Neuronal stem cell (in vitro differentiated cells): ENCODE measurements around the gene SLC22A9. TPM values are rescaled to one million over a fixed set of nuclear protein-coding genes. Genes with fewer than 3 reads are reported as not detected.
"Not testable (repeated sequence)": the region's sequence is repeated elsewhere in the genome, so short reads cannot be mapped to it uniquely, and the experiment has no call there.

Experiments used
- DNase-seq: peaks from one replicate; pipeline ENCODE4 v3.0.0-alpha.2; 2013; ENCODE audit warnings: low spot score
- H2AFZ ChIP-seq: one replicate; pipeline ENCODE4 v1.6.1; 2013; ENCODE audit warnings: mild to moderate bottlenecking, low read length, inconsistent platforms
- H2AK5ac ChIP-seq: 2 replicates; pipeline ENCODE4 v1.6.1; 2013; ENCODE audit warnings: low read depth, mild to moderate bottlenecking, inconsistent platforms, low read length, moderate library complexity, mixed read lengths
- H2BK120ac ChIP-seq: 2 replicates; pipeline ENCODE4 v1.6.1; 2013; ENCODE audit warnings: low read depth, mild to moderate bottlenecking, inconsistent platforms, low read length, moderate library complexity, mixed read lengths
- H2BK12ac ChIP-seq: one replicate; pipeline ENCODE4 v1.6.1; 2013; ENCODE audit warnings: low read length, inconsistent platforms
- H2BK15ac ChIP-seq: 2 replicates; pipeline ENCODE4 v1.6.1; 2013; ENCODE audit warnings: mild to moderate bottlenecking, low read length, inconsistent platforms, mixed read lengths
- H2BK5ac ChIP-seq: one replicate; pipeline ENCODE4 v1.6.1; 2013; ENCODE audit warnings: inconsistent platforms, mild to moderate bottlenecking, low read length, moderate library complexity
- H3K14ac ChIP-seq: one replicate; pipeline ENCODE4 v1.6.1; 2013; ENCODE audit warnings: low read length, inconsistent platforms
- H3K18ac ChIP-seq: 2 replicates; pipeline ENCODE4 v1.6.1; 2013; ENCODE audit warnings: low read length, inconsistent platforms
- H3K23ac ChIP-seq: 2 replicates; pipeline ENCODE4 v1.6.1; 2013; ENCODE audit warnings: low read depth, mild to moderate bottlenecking, mixed read lengths, low read length, inconsistent platforms; ENCODE audit not compliant: poor library complexity
- H3K27ac ChIP-seq: replicated peaks from 3 replicates; pipeline ENCODE4 v1.5.1; 2013; ENCODE audit warnings: low read length, inconsistent platforms
- H3K27me3 ChIP-seq, 3 experiments: 2 replicates each; pipeline ENCODE4 v1.6.1; 2013; ENCODE audit warnings: low read length in 3 of 3, mild to moderate bottlenecking in 2 of 3, inconsistent platforms in 1 of 3, low read depth in 1 of 3, mixed read lengths in 1 of 3, moderate library complexity in 1 of 3; ENCODE audit not compliant: control insufficient read depth in 3 of 3, insufficient read depth in 3 of 3
- H3K36me3 ChIP-seq, 2 donors: replicated peaks in 1 of 2; 2 replicates each; pipeline ENCODE4 v1.6.1; 2013; ENCODE audit warnings: low read length in 2 of 2; ENCODE audit not compliant: control insufficient read depth in 2 of 2, insufficient read depth in 2 of 2
- H3K4ac ChIP-seq: 2 replicates; pipeline ENCODE4 v1.6.1; 2013; ENCODE audit warnings: inconsistent platforms, mild to moderate bottlenecking, low read length, moderate library complexity
- H3K4me1 ChIP-seq, 2 donors: 1 replicate in 1 of 2; 2 replicates in 1 of 2; pipeline ENCODE4 v1.6.1; 2013; ENCODE audit warnings: low read length in 2 of 2, low read depth in 1 of 2; ENCODE audit not compliant: control insufficient read depth in 2 of 2, insufficient read depth in 1 of 2
- H3K4me2 ChIP-seq: one replicate; pipeline ENCODE4 v1.6.1; 2013; ENCODE audit warnings: mild to moderate bottlenecking, low read length, inconsistent platforms; ENCODE audit not compliant: insufficient read depth, poor library complexity, severe bottlenecking
- H3K4me3 ChIP-seq, 2 donors: 2 replicates each; pipeline ENCODE4 v1.5.1; 2013; ENCODE audit warnings: low read length in 2 of 2, mild to moderate bottlenecking in 2 of 2, inconsistent platforms in 1 of 2, moderate library complexity in 1 of 2
- H3K79me1 ChIP-seq: one replicate; pipeline ENCODE4 v1.6.1; 2013; ENCODE audit warnings: low read depth, mild to moderate bottlenecking, inconsistent platforms, low read length, moderate library complexity
- H3K9ac ChIP-seq: one replicate; pipeline ENCODE4 v1.6.1; 2013; ENCODE audit warnings: mild to moderate bottlenecking, low read depth, low read length, inconsistent platforms; ENCODE audit not compliant: poor library complexity
- H3K9me3 ChIP-seq, 2 donors: replicated peaks in 1 of 2; 2 replicates each; pipeline versions ENCODE3 to v1.6.1; 2013; ENCODE audit warnings: low read length in 2 of 2, mild to moderate bottlenecking in 2 of 2, inconsistent platforms in 1 of 2, low read depth in 1 of 2, mixed read lengths in 1 of 2, moderate library complexity in 1 of 2; ENCODE audit not compliant: control insufficient read depth in 2 of 2, insufficient read depth in 1 of 2
- H4K8ac ChIP-seq: one replicate; pipeline ENCODE4 v1.6.1; 2013; ENCODE audit warnings: low read depth, mild to moderate bottlenecking, inconsistent platforms, low read length, moderate library complexity
- H4K91ac ChIP-seq: one replicate; pipeline ENCODE4 v1.6.1; 2013; ENCODE audit warnings: low read length, low read depth, mild to moderate bottlenecking, inconsistent platforms; ENCODE audit not compliant: poor library complexity
- WGBS, 2 donors: extraction: QIAGEN DNeasy Blood & Tissue Kit; methylation state at CpG; one replicate each; pipeline ENCODE4 v1.1.7; 2013; ENCODE audit warnings: missing lambda C conversion rate in 2 of 2, mixed read lengths in 1 of 2; ENCODE audit not compliant: insufficient read length in 2 of 2, insufficient replicate concordance in 1 of 2; ENCODE audit errors: extremely low coverage in 2 of 2; 5-methylcytosine and 5-hydroxymethylcytosine counted together
- polyA plus RNA-seq, 2 experiments: library from polyadenylated mRNA; stranded (reverse); fragments of 200-250 nt; gene quantifications; one replicate each; pipeline ENCODE4 v1.2.3, GENCODE V29; 2013

The SLC22A9 gene
- not detected for polyA plus RNA-seq (2013, experiment 1 of 2)
- polyA plus RNA-seq (2013, experiment 2 of 2): not detected

- H3K14ac ChIP-seq: no peak within 1 kb of the TSS
- H3K9ac ChIP-seq: no peak within 1 kb of the TSS
- H2BK120ac ChIP-seq: no peak within 1 kb of the TSS
- no peaks in the 10 kb centered on the region for H3K79me1 ChIP-seq
- no peak within 1 kb of the TSS for H4K8ac ChIP-seq
- H3K27me3 ChIP-seq: no peaks in the 10 kb centered on the region
- H2AK5ac ChIP-seq: no peak within 1 kb of the TSS
- no peak within 1 kb of the TSS for H3K18ac ChIP-seq
- no peak within 1 kb of the TSS for H4K91ac ChIP-seq
- H3K36me3 ChIP-seq: no peaks in the 10 kb centered on the region
- DNase-seq: no peak
- H2BK15ac ChIP-seq: no peak within 1 kb of the TSS
- no peak within 1 kb of the TSS for H3K4me2 ChIP-seq
- WGBS, 2 donors: no CpG with 5 or more reads among the region's 10 CpGs
- H3K23ac ChIP-seq: no peak within 1 kb of the TSS
- H2BK12ac ChIP-seq: no peak within 1 kb of the TSS
- no peak within 1 kb of the TSS for H2AFZ ChIP-seq
- no peak within 1 kb of the TSS for H2BK5ac ChIP-seq
- H3K4ac ChIP-seq: no peak within 1 kb of the TSS
- H3K4me3 ChIP-seq: no peak within 1 kb of the TSS
- no peaks in the 10 kb centered on the region for H3K4me1 ChIP-seq
- no peaks in the 10 kb centered on the region for H3K9me3 ChIP-seq
- H3K27ac ChIP-seq: no peak within 1 kb of the TSS
Measured at GRCh38 chr11:63369165-63369970, at the start of gene SLC22A9. SLC22A9 (plus strand) TSS chr11:63369785; CDS start chr11:63370057, 272 bp downstream.

DNA sequence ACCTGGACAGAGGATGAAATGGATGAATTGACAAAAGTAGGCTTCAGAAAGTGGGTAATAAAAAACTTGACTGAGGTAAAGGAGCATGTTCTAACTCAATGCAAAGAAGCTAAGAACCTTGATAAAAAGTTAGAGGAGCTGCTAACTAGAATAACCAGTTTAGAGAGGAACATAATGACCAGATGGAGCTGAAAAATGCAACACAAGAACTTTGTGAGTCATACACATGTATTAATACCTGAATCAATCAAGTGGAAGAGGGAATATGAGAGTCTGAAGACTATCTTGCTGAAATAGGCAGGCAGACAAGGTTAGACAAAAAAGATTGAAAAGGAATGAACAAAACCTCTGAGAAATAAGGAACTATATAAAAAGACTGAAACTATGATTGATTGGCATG, 47.9 kb upstream of the SLC22A9 start:
- Histone ChIP-seq H2BK12ac (no peak overlapping the region), H3K4me1 (no peaks in the 10 kb centered on the region), H3K4me3 (no peak overlapping the region), H4K8ac (no peak overlapping the region), H4K91ac (no peak overlapping the region), H2AFZ (no peak overlapping the region), H3K18ac (no peak overlapping the region), H2BK5ac (no peak overlapping the region), H2AK5ac (no peak overlapping the region), H3K27ac (no peak overlapping the region), H3K9me3 (no peaks in the 10 kb centered on the region), H3K79me1 (no peaks in the 10 kb centered on the region), H3K23ac (no peak overlapping the region), H3K4me2 (no peak overlapping the region), H3K9ac (no peak overlapping the region), H2BK120ac (no peak overlapping the region), H2BK15ac (no peak overlapping the region), H3K14ac (no peak overlapping the region), H3K4ac (no peak overlapping the region), H3K27me3 (no peaks in the 10 kb centered on the region), H3K36me3 (no peaks in the 10 kb centered on the region)
- DNase-seq: no peak

DNA sequence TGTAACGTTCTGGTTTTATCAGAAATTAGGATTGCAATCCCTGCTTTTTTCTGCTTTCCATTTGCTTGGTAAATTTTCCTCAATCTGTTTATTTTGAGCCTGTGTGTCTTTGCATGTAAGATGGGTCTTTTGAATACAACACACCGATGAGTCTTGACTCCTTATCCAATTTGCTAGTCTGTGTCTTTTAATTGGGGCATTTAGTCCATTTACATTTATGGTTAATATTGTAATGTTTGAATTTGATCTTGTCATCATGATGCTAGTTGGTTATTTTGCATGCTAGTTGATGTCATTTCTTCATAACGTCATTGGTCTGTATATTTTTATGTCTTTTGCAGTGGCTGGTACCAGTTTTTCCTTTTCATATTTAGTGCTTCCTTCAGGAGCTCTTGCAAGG, 34.5 kb upstream of the SLC22A9 start:
- not testable (repeated sequence) for H3K23ac ChIP-seq, H2BK120ac ChIP-seq, H3K36me3 ChIP-seq, H2BK12ac ChIP-seq, H3K9ac ChIP-seq, H3K4me2 ChIP-seq, H3K79me1 ChIP-seq, H3K4me1 ChIP-seq, H2AFZ ChIP-seq, H2BK15ac ChIP-seq, DNase-seq, H3K27me3 ChIP-seq, H3K4ac ChIP-seq, H3K27ac ChIP-seq, H3K9me3 ChIP-seq, H4K91ac ChIP-seq, H2BK5ac ChIP-seq, H3K4me3 ChIP-seq, H4K8ac ChIP-seq, H3K14ac ChIP-seq, H3K18ac ChIP-seq, H2AK5ac ChIP-seq
- WGBS, 2 donors: no CpG with 5 or more reads among the region's 3 CpGs

DNA sequence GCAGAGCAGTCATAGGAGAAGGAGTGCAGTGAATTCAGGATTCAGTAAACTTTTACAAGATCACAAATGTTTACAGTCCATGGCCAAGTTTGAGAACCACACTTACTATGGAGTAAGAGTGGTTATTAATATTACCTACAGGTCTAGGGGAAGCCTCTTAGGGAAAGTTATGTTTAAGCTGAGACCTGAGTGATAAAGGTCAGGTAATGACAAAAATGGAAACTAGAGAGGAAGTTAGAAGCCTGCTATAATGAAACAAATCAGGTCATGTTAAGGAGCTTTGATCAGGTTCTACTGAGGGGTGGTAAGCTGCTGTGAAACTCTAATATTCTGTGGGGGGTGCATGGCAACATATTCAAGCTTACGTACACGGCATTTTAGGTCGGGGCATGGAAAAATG, 32.5 kb upstream of the SLC22A9 start:
- Histone ChIP-seq H4K8ac (no peak overlapping the region), H2BK120ac (no peak overlapping the region), H3K4me1 (no peaks in the 10 kb centered on the region), H2AFZ (no peak overlapping the region), H3K4ac (no peak overlapping the region), H2BK15ac (no peak overlapping the region), H3K4me2 (no peak overlapping the region), H3K9me3 (no peaks in the 10 kb centered on the region), H3K23ac (no peak overlapping the region), H3K36me3 (no peaks in the 10 kb centered on the region), H3K9ac (no peak overlapping the region), H2BK5ac (no peak overlapping the region), H2AK5ac (no peak overlapping the region), H3K27ac (no peak overlapping the region), H3K27me3 (no peaks in the 10 kb centered on the region), H3K4me3 (no peak overlapping the region), H3K79me1 (no peaks in the 10 kb centered on the region), H3K14ac (no peak overlapping the region), H3K18ac (no peak overlapping the region), H2BK12ac (no peak overlapping the region), H4K91ac (no peak overlapping the region)
- WGBS, 2 donors: no CpG with 5 or more reads among the region's 3 CpGs
- no peak for DNase-seq
